Measurements from ENCODE around the gene CNTNAP2. TPM values are rescaled to one million over a fixed set of nuclear protein-coding genes. Genes with fewer than 3 reads are reported as not detected.

CNTNAP2 gene
- total and polyA plus RNA-seq, 9 of the 15 experiments (the other 6 are each of a cell fraction or from before 2014, with no cell fraction given), result 0.04 to 0.62 (median 0.09) TPM; not detected in 4

DNA sequence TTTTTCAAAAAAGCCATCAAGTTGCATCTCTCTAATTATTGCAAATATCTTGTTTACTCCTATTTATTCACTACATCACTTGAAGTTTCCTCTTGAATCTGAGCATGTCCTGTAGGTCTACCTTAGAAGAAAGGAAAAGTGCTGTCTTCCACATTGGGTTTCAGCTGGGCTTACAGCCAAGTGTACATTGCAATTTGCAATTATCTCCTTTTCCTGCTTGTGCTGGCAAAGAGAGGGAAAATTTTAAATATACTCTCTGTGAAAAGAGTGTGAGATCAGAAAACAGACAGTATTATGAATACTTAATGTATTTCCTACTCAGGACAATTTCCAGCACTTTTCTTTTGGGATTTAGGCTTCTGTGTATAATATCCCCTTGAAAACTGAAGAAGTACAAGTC, 839.7 kb downstream of the CNTNAP2 start:
- H4K20me1 ChIP-seq (replicated peaks; ENCODE audit: control insufficient read depth, insufficient read depth, low read length), result no peaks in the 10 kb centered on the region
- FAIRE-seq, result no peak
- CTCF ChIA-PET (ENCODE audit: low intra/inter-chr PET ratio), result no interaction called here
- H3K9ac ChIP-seq (ENCODE audit: insufficient read depth in 1 of 2, low read depth in 2 of 2, low read length in 2 of 2), result no peak overlapping the region
- H3K27me3 ChIP-seq (ENCODE audit: control insufficient read depth in 2 of 2, insufficient read depth in 2 of 2, low read length in 2 of 2), result no peaks in the 10 kb centered on the region
- no peaks in the 10 kb centered on the region for H3K79me2 ChIP-seq (ENCODE audit: control insufficient read depth, insufficient read depth, low read length)
- in situ Hi-C loops (cut with MboI), result no loop called here
- H3K27ac ChIP-seq (ENCODE audit: extremely low read depth, low read depth, low read length), result no peak overlapping the region
- no peak overlapping the region for H2AFZ ChIP-seq (ENCODE audit: low read depth, low read length)
- H3K4me2 ChIP-seq (ENCODE audit: insufficient read depth, low read length), result no peak overlapping the region
- no peak for ATAC-seq
- intact Hi-C loops (cut with micrococcal nuclease), result no loop called here
- H3K36me3 ChIP-seq (ENCODE audit: control insufficient read depth, insufficient read depth, low read length), result no peaks in the 10 kb centered on the region
- H3K9me1 ChIP-seq (ENCODE audit: control insufficient read depth, insufficient read depth, low read length), result no peaks in the 10 kb centered on the region
- H3K4me3 ChIP-seq, result no peak overlapping the region
- BruUV-seq (replicated peaks), result no TSS peak
- no peak for DNase-seq (ENCODE audit: extremely low read depth in 1 of 4, low spot score in 3 of 4)
- H3K4me1 ChIP-seq (replicated peaks in 1 of 2; ENCODE audit: control insufficient read depth in 2 of 2, insufficient read depth in 2 of 2, low read length in 2 of 2), result no peaks in the 10 kb centered on the region
- TF ChIP-seq NCOA1 (IDR thresholded peaks at IDR 0.05; ENCODE audit: low read depth) (no peak), KDM4B (IDR thresholded peaks at IDR 0.05; ENCODE audit: borderline replicate concordance in 2 of 2, low read depth in 1 of 2) (no peak), COPS2 (conservative IDR thresholded peaks at IDR 0.05) (no peak)
- TF ChIP-seq, protein P1, sequence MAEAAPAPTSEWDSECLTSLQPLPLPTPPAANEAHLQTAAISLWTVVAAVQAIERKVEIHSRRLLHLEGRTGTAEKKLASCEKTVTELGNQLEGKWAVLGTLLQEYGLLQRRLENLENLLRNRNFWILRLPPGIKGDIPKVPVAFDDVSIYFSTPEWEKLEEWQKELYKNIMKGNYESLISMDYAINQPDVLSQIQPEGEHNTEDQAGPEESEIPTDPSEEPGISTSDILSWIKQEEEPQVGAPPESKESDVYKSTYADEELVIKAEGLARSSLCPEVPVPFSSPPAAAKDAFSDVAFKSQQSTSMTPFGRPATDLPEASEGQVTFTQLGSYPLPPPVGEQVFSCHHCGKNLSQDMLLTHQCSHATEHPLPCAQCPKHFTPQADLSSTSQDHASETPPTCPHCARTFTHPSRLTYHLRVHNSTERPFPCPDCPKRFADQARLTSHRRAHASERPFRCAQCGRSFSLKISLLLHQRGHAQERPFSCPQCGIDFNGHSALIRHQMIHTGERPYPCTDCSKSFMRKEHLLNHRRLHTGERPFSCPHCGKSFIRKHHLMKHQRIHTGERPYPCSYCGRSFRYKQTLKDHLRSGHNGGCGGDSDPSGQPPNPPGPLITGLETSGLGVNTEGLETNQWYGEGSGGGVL (CRISPR knock-in tag; IDR thresholded peaks at IDR 0.05), result no peak
- TF ChIP-seq, protein P2, sequence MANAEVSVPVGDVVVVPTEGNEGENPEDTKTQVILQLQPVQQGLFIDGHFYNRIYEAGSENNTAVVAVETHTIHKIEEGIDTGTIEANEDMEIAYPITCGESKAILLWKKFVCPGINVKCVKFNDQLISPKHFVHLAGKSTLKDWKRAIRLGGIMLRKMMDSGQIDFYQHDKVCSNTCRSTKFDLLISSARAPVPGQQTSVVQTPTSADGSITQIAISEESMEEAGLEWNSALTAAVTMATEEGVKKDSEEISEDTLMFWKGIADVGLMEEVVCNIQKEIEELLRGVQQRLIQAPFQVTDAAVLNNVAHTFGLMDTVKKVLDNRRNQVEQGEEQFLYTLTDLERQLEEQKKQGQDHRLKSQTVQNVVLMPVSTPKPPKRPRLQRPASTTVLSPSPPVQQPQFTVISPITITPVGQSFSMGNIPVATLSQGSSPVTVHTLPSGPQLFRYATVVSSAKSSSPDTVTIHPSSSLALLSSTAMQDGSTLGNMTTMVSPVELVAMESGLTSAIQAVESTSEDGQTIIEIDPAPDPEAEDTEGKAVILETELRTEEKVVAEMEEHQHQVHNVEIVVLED (CRISPR knock-in tag; IDR thresholded peaks at IDR 0.05), result no peak
- H3K9me3 ChIP-seq (replicated peaks; ENCODE audit: control insufficient read depth, insufficient read depth, low read depth, low read length), result no peaks in the 10 kb centered on the region; the same call in 1 of the 2 replicates
- POLR2A ChIA-PET, result no interaction called here
